SK-N-SH treated with all-trans-retinoic acid at 6 μM for 48 hours (cell line): ENCODE measurements around the gene MAPK12.

ENCODE experiments used
- ARNTL ChIP-seq: fragments of 450-650 bp; formaldehyde crosslinking; IDR thresholded peaks from 2 replicates; pipeline ENCODE4 v1.5.0; 2020; ENCODE audit warnings: low read depth, mild to moderate bottlenecking, moderate library complexity, borderline replicate concordance
- ZC3H10 ChIP-seq: fragments of 250-450 bp; sonication (Bioruptor Pico); IDR thresholded peaks from 2 replicates; pipeline ENCODE4 v1.5.1; 2021; ENCODE audit warnings: mild to moderate bottlenecking, moderate library complexity
- TF ChIP-seq, protein P1 (sequence below): fragments of 250-450 bp; sonication (Bioruptor Pico); IDR thresholded peaks from 2 replicates; pipeline ENCODE4 v1.8.0; 2020; ENCODE audit warnings: mild to moderate bottlenecking, moderate library complexity, borderline replicate concordance

DNA sequence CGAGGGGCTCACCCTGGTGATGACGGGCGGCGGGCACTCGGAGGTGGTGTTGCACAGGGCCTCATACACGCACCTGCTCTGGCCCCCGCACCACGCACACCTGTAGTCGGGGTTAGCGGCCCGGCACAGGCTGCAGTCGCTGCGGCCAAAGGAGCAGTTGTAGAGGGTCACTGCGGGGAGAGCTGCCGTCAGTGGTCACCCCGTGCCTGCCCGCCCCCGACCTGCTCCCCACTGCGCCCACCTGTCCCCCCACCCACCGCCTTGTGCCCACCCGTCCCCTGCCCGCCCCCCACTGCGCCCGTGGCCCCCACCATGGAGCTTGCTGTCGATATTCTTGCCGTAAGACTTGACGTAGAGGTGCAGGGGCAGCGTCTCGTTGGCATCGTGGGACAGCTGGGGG lies 22.3 kb upstream of the MAPK12 start:
- no peak for TF ChIP-seq ZC3H10 (CRISPR knock-in tag)
- TF ChIP-seq ARNTL (CRISPR knock-in tag), result no peak
- TF ChIP-seq, protein P1, sequence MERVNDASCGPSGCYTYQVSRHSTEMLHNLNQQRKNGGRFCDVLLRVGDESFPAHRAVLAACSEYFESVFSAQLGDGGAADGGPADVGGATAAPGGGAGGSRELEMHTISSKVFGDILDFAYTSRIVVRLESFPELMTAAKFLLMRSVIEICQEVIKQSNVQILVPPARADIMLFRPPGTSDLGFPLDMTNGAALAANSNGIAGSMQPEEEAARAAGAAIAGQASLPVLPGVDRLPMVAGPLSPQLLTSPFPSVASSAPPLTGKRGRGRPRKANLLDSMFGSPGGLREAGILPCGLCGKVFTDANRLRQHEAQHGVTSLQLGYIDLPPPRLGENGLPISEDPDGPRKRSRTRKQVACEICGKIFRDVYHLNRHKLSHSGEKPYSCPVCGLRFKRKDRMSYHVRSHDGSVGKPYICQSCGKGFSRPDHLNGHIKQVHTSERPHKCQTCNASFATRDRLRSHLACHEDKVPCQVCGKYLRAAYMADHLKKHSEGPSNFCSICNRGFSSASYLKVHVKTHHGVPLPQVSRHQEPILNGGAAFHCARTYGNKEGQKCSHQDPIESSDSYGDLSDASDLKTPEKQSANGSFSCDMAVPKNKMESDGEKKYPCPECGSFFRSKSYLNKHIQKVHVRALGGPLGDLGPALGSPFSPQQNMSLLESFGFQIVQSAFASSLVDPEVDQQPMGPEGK (CRISPR knock-in tag), result no peak
